AG08395 (cell line): ENCODE results near the gene ADCY2.
A peak's percentile ranks its signal among the peaks of the same experiment; 100 is the strongest.

ENCODE experiments used
- DNase-seq: peaks from one replicate; pipeline ENCODE4 v3.0.0; 2012; ENCODE audit warnings: mixed read lengths, low spot score

ADCY2 gene

DNA sequence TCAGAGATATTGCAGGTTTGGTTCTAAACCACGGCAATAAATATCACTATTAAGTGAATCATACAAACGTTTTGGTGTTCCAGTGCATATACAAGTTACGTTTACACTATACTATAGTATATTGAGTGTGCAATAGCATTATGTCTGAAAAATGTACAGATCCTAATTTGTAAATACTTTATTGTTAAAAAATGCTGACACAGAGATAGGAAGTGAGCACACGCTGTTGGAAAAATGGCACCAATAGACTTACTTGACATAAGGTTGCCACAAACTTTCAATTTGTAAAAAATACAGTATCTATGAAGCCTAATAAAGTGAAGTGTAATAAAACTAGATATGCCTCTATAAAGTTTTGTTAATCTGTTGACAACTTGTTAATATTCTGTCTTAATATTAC is 439.0 kb downstream of the ADCY2 start:
- DNase-seq = no peak

DNA sequence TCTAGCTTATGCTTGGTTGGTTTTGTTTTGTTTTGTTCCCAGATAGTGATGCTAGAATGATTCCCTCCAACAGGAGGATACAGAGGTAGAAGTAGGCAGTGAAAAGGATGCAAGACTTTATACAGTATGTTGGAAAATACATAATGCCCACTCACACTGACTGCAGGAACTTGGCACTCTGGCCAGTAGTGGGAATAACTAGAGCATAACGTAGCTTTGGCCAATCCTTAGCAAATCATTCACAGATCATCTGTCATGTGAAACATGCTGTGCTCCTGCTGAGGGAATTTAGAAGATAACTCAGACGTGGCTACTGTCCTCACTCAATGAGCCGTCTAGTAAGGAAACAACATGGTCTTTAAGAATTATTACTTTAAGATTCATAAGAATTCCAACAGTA is 441.5 kb downstream of the ADCY2 start:
- DNase-seq = no peak

DNA sequence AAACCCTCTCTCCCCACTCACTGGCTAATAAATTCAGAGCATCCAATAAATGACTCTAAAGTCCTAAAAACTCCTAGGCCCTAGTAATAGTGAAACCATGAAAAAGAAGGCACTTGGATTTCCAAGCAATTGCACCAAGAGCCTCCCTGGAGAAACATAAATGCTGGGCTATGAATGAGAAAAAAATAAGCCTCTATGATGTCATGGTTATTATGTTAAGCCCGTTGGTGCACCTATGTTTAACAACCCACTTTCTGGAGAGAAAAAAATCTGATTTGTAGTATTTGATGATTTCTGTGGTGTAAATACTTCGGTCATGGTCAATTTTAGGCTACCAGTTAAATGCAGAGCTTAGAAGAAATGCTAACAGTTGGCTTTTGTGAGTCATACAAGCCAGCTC is 446.6 kb downstream of the ADCY2 start:
- no peak for DNase-seq

DNA sequence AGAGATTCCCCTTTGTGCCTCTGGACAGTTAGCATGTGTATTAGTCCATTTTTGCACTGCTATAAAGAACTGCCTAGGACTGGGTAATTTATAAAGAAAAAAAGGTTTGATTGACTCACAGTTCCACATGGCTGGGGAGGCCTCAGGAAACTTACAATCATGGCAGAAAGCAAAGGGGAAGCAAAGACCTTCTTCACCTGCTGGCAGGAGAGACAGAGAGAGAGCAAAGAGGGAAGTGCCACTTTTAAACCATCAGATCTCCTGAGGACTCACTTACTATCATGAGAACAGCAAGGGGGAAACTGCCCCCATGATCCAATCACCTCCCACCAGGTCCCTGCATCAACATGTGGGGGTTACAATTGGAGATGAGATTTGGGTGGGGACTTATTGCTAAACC is 449.0 kb downstream of the ADCY2 start:
- no peak for DNase-seq

DNA sequence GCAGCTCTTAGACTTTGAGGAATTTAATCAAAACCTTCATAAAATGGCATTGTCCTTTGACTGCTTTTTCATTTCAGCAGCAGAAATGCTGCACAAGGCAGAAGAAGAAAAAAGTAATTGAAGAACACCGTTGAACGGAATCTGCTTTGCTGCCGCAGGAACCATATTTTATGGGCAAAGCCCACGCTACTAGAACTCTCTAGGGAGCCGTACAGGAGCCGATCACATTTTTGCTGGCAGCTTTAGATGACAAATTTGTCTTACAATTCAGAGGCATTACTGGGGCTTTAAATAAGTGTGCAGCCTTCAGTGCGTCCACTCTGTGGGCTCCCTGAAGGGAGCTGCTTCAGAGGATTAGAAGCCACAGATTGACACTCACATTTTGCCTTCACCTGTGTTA is 449.6 kb downstream of the ADCY2 start:
- no peak for DNase-seq

DNA sequence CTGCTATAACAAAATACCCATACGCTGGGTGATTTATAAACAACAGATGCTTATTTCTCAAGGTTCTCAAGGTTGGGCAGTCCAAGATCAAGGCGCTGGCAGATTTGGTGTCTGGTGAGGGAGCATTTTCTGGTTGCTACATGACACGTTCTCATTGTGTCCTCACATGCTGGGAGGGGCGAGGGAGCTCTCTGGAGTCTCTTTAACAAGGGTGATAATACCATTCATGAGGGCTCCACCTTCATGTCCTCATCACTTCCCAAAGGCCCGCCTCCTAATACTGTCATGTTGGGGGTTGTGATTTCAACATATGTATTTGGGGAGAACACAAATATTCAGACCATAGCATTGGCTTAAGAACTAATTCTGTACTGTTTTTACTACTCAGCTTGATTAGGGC is 450.4 kb downstream of the ADCY2 start:
- DNase-seq = no peak

DNA sequence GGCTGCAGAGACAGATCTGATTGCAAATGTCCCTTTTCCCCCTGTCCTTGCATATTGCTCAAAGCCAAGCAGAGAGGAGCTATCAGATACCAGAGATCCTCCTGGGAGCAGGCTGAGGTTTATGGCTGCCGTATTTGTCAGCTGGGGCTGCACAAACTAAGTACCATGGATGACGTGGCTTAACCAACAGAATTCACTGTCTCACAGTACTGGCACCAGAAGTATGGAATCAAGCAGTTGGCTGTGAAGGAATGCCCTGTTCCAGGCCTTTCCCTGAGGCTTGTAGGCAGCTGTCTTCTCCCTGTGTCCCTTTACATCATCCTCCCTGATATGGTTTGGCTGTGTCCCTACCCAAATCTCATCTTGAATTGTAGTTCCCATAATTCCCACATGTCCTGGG is 452.4 kb downstream of the ADCY2 start:
- peak; percentile 31 for DNase-seq

DNA sequence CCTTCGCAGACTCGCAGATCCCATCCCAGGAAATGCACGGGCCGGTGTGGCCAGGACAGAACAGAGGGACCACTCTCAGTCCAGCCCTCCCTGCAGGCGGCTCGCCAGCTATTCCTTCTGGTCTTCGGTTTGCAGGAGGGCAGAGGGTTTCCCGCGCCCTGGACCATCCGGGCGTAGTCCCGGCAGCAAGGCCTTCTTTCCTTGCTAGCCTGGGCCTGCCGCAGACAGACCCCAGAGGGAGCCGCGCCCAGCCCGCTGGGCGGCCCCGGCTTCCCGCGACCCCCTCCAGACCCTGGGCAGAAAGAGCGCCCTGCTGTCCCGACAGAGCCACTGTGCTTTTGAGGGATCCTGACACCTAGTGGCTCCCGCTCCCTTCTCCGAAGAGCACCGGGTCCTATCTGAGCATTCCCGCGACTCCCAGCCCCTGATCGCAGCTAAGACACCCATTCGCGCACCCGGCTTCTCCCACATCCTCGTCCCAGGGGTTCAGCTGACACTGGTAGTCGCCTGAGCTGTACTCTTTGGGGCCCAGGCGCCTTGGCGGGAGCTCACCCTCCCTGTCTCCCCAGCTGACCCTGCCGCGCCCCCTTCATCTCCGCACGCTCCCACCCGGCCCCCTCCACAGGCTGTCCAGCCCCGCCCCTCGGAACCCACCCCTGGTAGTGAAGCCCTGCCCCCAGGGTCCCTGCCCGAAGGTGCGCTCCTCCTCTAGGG is 453.9 kb downstream of the ADCY2 start:
- no peak for DNase-seq

DNA sequence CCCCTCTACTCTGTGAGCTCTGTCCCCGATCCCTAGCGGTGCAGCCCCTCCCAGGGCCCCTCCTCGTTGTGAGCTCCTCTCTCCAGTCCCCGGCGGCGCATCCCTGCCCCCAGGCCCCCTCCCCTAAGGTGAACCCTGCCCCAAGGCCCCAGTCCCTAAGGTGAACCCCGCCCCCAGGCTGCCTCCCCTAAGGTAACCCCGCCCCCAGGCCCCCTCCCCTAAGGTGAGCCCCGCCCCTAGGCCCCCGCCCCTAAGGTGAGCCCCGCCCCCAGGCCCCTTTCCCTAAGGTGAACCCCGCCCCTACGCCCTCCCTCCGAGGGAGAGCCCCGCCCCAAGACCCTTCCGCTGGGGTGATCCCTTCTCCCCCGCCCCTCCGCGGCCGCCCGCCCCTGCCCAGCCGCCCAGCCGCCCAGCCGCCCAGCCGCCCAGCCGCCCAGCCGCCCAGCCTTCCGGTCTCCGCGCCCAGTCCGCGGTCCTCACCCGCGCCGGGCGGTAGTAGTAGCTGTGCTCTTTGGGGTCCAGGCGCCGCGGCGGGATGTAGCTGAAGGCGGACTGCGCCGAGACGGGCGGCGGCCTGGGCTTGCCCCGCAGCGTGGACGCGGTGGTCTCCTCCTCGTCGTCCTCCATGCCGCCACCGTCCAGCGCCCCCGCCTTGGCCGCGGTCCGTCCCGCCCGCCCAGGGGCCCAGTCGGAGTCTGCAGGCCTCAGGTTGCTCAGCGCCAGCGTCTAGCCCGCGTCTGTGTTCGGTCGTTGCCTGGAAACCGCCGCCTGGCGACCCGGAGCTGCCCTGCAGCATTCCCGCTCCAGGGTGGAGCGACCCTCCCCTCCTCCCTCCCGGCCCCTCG is 454.7 kb downstream of the ADCY2 start, which contains the start of gene CFAP90:
CFAP90 (minus strand) TSS at position 739 of the 845 bp plus-strand sequence; CDS start at position 627, 112 bp downstream.
- DNase-seq = peak; percentile 26

DNA sequence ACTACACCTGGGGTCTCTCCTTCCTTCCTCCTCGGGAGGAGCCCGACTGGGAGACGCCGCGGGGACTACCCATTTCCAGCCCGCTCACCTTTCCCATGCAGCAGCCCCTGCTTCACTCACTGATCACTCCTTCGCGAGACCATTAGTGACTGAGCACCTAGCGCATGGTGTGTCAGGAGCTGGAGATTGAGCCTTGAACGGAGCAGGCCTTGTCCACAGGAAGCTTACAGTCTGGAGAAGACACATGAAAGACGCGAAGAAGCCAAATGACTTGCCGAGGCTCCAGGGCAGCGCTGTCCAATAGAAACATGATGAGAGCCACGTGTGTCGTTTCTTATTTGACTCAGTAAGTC is 455.3 kb downstream of the ADCY2 start:
- DNase-seq = no peak

DNA sequence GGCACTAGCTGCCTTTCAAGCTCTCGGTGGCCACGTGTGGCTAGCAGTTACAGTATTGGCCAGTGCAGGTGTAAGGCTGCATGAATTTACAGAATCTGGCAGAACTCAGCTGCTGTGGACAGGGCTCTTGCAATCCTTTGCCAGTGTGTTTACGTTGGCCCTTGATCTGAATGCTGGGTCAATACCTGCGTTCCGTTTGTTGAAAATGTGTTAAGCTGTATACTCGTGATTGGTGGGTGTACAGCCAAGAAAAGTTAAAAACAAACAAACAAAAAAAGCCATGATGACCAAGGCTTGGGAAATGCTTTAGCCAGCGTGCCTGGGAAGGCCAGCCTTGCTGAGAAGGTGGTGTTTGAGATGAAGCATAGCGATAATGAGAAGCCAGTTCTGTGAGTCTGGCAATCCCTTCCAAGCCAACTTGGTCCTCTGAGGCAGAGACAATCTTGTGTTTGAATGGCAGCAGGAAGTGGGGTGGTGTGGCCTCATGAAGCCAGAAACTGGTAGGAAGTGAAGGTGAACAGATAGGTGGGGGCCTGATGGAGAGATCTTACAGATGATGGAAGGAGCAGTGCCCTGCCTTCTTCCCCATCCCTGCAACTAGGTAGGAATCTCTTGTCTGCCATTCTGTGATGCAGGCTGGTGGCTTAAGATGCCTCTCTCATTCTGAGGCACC is 455.8 kb downstream of the ADCY2 start:
- no peak for DNase-seq

DNA sequence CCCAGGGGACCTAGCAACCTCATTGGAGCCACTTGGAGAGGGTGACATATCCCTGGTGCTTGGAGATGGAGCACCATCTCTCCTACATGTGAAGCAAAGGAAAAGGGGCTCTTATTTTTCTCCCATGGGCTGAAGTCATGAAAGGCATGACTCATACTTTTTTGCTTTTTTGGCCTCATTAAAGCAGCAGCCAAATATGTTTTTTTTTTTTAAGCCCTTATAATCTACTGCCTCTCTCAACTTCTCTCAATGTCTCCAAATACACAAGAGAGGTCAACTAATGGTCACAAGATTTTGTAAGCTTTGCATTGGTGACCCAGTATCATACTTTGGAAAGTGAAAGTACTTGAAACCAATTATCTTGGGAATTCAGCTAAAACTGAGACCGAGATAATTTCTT is 456.6 kb downstream of the ADCY2 start:
- DNase-seq = no peak

DNA sequence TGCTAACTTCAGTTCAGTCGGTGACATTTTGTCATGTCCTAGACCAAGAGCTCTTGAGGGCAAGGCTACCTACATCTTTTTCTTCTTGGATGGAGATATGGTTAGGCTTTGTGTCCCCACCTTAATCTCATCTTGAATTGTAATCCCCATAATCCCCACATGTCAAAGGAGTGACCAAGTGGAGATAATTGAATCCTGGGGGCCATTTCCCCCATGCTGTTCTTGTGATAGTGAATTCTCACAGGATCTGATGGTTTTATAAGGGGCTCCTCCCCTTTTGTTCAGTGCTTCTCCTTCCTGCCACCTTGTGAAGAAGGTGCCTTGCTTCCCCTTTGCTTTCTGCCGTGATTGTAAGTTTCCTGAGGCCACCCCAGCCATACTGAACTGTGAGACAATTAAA is 457.1 kb downstream of the ADCY2 start:
- no peak for DNase-seq

DNA sequence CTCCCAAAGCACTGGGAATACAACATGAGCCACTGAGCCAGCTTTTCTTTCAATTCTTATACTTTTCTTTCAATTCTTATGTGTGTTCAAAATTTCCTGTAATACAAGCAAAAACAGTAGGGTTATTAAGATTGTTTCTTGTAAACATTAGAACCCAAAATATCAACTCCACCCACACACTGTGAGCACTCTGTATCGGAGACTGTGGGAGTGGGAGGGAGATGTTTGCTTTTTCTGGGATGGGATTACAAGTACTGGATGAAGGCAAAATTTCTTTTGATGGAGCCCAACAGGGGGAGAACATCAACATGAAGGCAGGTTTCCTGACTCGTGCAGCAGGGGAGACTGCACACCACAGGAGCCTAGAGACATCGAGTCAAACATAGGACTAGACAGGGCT is 459.7 kb downstream of the ADCY2 start:
- DNase-seq = no peak

DNA sequence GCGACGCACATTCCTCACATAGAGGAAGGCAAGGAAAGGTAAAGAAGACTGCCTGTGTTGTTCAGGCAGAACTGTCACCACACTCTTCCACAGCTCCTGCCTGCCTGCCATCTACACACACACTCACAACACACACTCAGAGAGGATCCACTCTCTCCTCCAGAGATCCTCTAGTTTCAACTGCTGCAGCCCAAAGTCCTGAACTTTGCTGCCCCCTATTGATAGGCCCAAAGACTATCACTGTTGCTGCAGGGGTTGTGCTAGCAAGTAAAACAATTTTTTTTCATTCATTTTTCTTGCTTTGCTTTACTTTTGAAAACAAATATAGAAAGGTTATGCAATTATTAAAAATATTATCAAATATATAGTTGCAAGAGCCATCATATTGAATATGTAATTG is 460.9 kb downstream of the ADCY2 start:
- no peak for DNase-seq

DNA sequence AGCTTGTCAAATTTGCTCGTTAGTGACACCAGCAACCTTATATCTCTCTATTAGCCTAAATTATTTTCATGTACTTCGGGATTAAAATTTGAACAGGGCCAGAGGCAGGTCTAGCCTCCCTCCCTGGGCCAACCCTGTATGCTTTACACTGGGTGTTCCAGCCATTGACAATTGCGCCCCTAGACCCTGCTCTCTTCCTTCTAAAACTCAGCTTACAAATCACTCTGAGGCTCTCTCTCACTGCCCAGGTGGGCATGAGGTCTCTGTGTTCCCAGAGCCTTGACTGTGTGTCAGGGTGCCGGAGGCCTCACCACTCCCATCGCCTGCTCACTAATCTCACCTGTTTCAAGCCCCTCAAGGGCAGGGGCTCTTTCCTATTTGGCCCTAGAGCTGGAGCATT is 461.4 kb downstream of the ADCY2 start:
- DNase-seq = no peak

DNA sequence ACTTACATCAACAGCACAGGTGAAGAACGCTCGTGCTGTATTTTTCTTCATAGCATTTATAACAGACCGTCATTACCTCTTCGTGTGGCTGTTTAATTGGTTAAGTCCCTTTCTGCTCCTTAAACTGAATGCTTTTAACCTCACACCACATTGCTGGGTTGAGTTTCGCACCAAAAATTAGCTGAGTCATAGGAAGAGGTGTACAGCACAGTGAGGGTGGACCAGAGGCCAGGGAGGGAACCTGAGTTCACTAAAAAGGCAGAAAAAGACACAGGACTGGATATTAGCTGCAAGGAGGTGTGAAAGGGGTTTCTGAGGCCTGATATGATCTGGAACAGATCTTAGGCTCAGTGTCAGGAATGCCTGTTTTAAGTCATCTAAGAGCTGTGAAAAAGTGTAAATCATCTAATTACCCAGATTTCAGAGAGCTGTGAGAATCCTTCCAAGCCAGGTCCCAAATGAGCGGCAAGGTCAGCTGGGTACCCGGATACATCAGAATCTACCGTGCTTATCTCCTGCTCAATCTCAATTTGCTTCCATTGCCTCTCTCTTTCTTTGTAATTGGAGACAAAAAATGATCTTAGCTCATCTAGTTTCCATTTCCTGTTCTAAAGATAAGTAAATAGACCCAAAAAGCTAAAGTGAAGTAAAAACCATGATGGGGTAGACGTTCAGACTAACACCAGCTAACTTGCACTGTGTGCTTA is 462.1 kb downstream of the ADCY2 start:
- DNase-seq = no peak

DNA sequence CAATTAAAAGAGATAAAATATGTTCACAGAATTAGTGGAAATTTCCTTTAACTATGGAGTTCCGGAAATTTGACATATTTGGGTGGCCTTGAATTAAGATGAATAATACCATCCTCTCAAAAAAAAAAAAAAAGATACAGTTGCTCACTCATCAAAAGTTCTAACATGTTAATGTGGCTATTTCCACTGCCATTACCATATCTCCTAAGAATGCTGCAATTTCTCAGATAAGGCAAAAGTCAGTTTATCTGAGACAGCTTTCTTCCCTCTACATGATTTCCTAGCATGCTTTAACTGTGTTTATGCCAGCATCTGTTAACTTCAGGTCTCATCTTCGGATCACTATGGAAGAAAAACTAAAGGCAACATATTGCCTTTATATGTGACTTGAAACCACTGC is 470.3 kb downstream of the ADCY2 start:
- DNase-seq = no peak

DNA sequence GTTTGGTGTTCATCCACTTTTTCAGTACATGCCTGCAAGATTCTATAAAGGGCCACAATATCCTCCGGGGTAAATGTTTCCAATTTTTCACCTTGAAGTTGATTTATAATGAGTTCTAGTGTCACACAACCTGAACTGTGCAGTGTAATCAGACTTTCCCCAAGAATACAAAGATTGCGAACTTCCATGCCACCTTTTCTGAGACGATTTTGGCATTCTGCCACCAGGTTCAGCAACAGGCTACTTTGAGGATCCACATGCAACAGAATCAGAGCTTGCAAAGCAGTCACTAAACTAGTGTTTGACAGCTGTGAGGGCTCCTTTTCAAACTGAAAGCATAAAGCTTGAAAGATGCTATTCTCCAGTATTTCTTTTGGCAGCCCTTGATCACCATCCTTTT is 471.3 kb downstream of the ADCY2 start:
- DNase-seq = no peak

DNA sequence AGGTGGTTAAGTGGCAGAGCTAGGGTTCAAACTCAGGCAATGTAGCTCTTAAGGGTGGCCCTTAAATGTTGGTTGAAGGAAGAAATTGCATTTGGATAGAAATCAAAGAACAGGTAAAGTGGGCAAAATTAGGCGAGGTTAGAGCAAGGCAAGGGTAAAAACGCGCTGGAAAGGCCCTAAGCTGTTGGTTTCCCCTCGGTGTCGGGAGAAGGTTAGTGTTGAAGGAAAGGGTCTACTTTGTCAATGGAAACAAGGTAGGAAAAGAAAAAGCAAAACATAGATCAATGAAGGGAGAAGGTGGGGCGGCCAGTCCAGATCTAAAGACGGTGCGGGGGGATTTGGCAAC is 472.5 kb downstream of the ADCY2 start:
- DNase-seq = no peak

DNA sequence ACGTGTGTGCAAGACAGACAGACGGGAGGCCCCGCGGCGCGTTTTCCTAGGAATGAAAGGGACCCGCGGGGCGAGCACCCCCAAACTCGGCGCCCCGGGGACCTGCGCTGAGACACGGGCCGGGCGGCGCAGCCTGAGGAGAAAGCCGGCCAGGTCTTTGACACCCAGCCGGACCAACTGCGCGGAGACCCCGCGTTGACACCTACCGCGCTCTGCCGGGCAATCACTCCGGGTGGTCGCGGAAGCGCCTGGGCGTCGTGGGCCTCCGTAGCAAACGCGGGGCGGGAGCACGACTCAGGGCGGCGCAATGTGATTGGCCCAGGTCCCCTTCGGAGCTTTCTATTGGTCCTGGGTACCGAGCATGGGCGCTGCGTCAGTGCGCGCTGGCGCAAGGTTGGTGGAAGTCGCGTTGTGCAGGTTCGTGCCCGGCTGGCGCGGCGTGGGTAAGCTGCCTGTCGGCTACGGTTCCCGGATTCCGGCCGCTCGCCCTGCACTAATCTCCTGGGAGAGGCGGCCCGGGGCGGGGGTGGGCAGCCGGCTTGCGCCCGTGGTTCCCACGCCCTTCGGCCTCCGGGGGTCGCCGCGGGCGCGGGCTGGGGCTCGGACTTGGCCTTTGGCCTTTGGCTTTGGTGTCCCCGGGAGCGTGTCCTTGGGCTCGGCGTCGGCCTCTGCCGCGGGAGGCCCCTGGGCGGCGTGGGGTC is 473.0 kb downstream of the ADCY2 start, which contains the start of the genes FASTKD3 and MTRR:
FASTKD3 (minus strand) TSS at position 259 of the 701 bp plus-strand sequence. CDS start 948 bp downstream, outside the sequence.
MTRR (plus strand) TSS at position 376 of the 701 bp plus-strand sequence. CDS start 1,647 bp downstream, outside the sequence.
- DNase-seq = peak; percentile 97
